Karpas-422 (cell line): Measurements from ENCODE around the gene CACNA2D3. TPM values are rescaled to one million over a fixed set of nuclear protein-coding genes. Genes with fewer than 3 reads are reported as not detected.

Experiments used
- DNase-seq: peaks from one replicate; pipeline ENCODE4 v3.0.0-alpha.2; 2015
- H2AFZ ChIP-seq: fragments of 200-600 bp; sonication (generic); 2 replicates; pipeline ENCODE4 v1.6.1; 2014; ENCODE audit warnings: antibody characterized with exemption, low read length, mixed read lengths
- H3K27ac ChIP-seq: fragments of 200-600 bp; sonication (generic); 2 replicates; pipeline ENCODE4 v1.5.1; 2014; ENCODE audit warnings: mild to moderate bottlenecking, low read length, moderate library complexity
- H3K27me3 ChIP-seq: fragments of 200-600 bp; sonication (generic); 2 replicates; pipeline ENCODE4 v1.6.1; 2014; ENCODE audit warnings: low read length, mixed read lengths
- H3K36me3 ChIP-seq: fragments of 200-600 bp; sonication (generic); 2 replicates; pipeline ENCODE4 v1.6.1; 2014; ENCODE audit warnings: low read length, mixed read lengths; ENCODE audit not compliant: insufficient read depth
- H3K4me1 ChIP-seq: fragments of 200-600 bp; sonication (generic); 2 replicates; pipeline ENCODE4 v1.6.1; 2014; ENCODE audit warnings: mild to moderate bottlenecking, low read length, mixed read lengths
- H3K4me2 ChIP-seq: fragments of 200-600 bp; sonication (generic); 2 replicates; pipeline ENCODE4 v1.6.1; 2014; ENCODE audit warnings: low read length, low read depth, mild to moderate bottlenecking; ENCODE audit not compliant: poor library complexity, severe bottlenecking
- H3K4me3 ChIP-seq: fragments of 200-600 bp; sonication (generic); 2 replicates; pipeline ENCODE4 v1.5.1; 2014; ENCODE audit warnings: mild to moderate bottlenecking, antibody characterized with exemption, low read length, mixed read lengths
- H3K79me2 ChIP-seq: fragments of 200-600 bp; sonication (generic); 2 replicates; pipeline ENCODE4 v1.6.1; 2014; ENCODE audit warnings: mild to moderate bottlenecking, low read length, mixed read lengths
- H3K9ac ChIP-seq: fragments of 200-600 bp; sonication (generic); 2 replicates; pipeline ENCODE4 v1.6.0; 2014; ENCODE audit warnings: low read length
- H3K9me2 ChIP-seq: fragments of 200-600 bp; sonication (generic), shearing (Covaris generic); replicated peaks from 2 replicates; pipeline ENCODE4 v1.6.0; 2014; ENCODE audit warnings: mild to moderate bottlenecking, low read length, moderate library complexity; ENCODE audit not compliant: insufficient read depth
- H3K9me3 ChIP-seq: fragments of 300-700, 200-600 bp; sonication (generic); 2 replicates; pipeline ENCODE4 v1.6.1; 2014; ENCODE audit warnings: low read length, mixed read lengths
- H4K20me1 ChIP-seq: fragments of 200-600 bp; sonication (generic); 2 replicates; pipeline ENCODE4 v1.6.1; 2014; ENCODE audit warnings: mild to moderate bottlenecking, antibody characterized with exemption, low read length, low read depth; ENCODE audit not compliant: insufficient read depth
- total RNA-seq: library from RNA; depleted of rRNA; stranded (reverse); fragments of >200 nt; shearing (Covaris generic); gene quantifications from 2 replicates; pipeline ENCODE4 v1.2.3, GENCODE V29; 2014; ENCODE audit warnings: low replicate concordance

The CACNA2D3 gene
- total RNA-seq, 1 experiment from 2014 or later = not detected

DNA sequence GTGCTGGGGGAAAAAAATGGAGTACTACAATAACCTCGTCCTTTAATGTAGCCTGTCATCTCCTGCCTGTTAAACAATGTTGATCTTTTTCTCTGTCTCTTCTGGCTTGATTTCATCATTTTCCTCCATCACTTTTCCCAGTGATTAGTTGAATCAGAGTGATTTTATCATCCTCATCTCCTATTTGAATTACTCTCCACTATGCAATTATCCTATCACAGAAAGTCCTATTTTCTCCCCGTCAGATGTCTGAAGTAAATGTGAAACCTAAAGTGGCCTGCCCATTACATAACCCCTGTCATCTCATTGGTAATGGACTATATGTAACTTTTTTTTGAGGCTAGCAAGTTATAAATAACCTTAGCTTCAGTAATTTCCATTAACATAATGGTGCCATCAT lies 201.8 kb downstream of the CACNA2D3 start:
- no peaks in the 10 kb centered on the region for H3K9me2 ChIP-seq
- no peak overlapping the region for H3K27ac ChIP-seq
- H3K4me1 ChIP-seq = no peaks in the 10 kb centered on the region
- no peaks in the 10 kb centered on the region for H3K79me2 ChIP-seq
- no peak overlapping the region for H3K4me3 ChIP-seq
- H3K9ac ChIP-seq = no peak overlapping the region
- H3K27me3 ChIP-seq = no peaks in the 10 kb centered on the region
- H2AFZ ChIP-seq = no peak overlapping the region
- H3K9me3 ChIP-seq = no peaks in the 10 kb centered on the region
- H4K20me1 ChIP-seq = no peaks in the 10 kb centered on the region
- DNase-seq = no peak
- H3K4me2 ChIP-seq = no peak overlapping the region
- H3K36me3 ChIP-seq = no peaks in the 10 kb centered on the region

DNA sequence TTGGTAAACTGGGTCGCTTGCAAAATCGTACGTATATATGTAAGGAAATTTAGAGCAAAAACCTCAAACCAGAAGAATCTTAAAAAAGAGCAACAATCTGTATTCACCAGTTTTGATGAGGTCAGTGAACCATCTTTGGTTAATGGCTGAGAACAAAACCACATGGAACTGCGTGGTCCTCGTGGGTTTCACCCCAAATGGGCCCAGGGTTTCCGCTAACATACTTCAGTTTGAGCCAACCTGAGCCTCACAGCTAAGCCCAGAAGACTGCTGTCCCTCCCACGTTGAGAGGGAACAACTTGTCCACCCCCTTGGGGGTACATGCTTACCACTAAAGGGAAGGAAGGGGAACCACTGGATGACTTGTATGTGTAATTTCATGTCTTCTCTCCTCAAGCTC lies 204.6 kb downstream of the CACNA2D3 start:
- H3K4me2 ChIP-seq = no peak overlapping the region
- no peak overlapping the region for H3K4me3 ChIP-seq
- H3K9ac ChIP-seq = no peak overlapping the region
- no peaks in the 10 kb centered on the region for H3K9me3 ChIP-seq
- no peak for DNase-seq
- H2AFZ ChIP-seq = no peak overlapping the region
- H3K4me1 ChIP-seq = no peaks in the 10 kb centered on the region
- H3K36me3 ChIP-seq = no peaks in the 10 kb centered on the region
- no peaks in the 10 kb centered on the region for H3K9me2 ChIP-seq
- no peak overlapping the region for H3K27ac ChIP-seq
- H3K79me2 ChIP-seq = no peaks in the 10 kb centered on the region
- H3K27me3 ChIP-seq = no peaks in the 10 kb centered on the region
- no peaks in the 10 kb centered on the region for H4K20me1 ChIP-seq

DNA sequence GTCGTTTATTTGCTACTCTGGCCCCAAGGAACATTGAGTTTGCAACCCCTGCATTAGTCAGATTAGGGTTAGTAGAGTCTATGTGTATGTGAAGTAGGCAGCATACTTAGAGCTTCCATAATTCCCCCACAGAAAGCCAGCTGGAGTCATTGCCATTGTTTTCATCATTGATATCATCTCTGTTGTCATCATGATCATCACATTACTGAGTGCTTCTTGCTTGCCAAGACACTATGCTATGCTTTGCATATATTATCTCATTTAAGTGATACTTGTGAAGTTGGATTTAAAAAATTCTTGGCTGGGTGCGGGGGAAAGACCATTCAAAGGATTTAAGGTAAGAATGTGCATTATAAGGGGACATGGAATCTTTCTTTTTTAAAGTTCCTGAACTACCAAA lies 209.0 kb downstream of the CACNA2D3 start:
- H3K9me3 ChIP-seq = no peaks in the 10 kb centered on the region
- H3K79me2 ChIP-seq = no peaks in the 10 kb centered on the region
- DNase-seq = no peak
- H3K4me3 ChIP-seq = no peak overlapping the region
- H3K36me3 ChIP-seq = no peaks in the 10 kb centered on the region
- no peaks in the 10 kb centered on the region for H3K27me3 ChIP-seq
- no peaks in the 10 kb centered on the region for H4K20me1 ChIP-seq
- no peak overlapping the region for H3K27ac ChIP-seq
- H3K9me2 ChIP-seq = no peaks in the 10 kb centered on the region
- H3K4me2 ChIP-seq = no peak overlapping the region
- no peaks in the 10 kb centered on the region for H3K4me1 ChIP-seq
- no peak overlapping the region for H2AFZ ChIP-seq
- no peak overlapping the region for H3K9ac ChIP-seq

DNA sequence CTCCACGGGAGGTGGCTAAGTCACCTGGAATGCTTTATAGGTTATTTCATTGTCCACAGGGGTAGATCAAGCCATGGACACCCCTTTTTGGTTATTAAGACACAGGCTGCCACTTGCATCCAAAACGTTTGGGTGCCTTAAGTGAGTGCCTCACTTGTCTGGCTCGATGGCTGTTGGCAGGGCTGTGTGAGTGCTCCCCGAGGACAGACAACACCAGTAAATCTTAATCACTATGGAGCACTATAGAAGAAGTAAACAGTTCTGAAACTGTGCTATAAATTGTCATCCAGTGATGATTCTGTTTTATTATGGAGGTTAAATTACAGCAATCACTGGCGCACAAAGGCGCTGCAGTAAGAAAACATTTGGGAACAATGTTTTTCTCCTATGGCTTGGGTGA lies 215.5 kb downstream of the CACNA2D3 start:
- no peak overlapping the region for H2AFZ ChIP-seq

DNA sequence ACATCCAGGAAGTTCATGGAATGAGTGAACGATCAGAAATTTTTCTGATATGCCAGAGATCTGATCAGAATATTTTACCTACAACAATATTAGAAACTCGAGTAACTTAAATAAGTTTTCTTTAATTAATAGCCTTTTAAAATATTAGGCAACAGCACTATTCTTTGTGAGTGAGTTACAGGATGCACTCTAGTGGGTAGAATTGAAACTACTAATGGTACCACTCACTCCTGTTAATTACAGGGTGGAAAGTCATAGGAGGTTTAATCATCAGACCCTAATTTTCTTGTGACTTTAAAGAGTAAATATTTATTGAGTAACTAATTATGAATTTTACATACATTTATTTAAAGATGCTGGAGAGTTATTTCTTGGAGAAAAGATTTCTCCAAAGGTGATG lies 217.3 kb downstream of the CACNA2D3 start:
- Histone ChIP-seq H3K9me2 (no peaks in the 10 kb centered on the region), H3K9me3 (no peaks in the 10 kb centered on the region), H3K4me1 (peaks cover 6% of the 10 kb centered on the region), H4K20me1 (no peaks in the 10 kb centered on the region), H2AFZ (no peak overlapping the region), H3K36me3 (no peaks in the 10 kb centered on the region), H3K79me2 (no peaks in the 10 kb centered on the region), H3K27me3 (no peaks in the 10 kb centered on the region), H3K27ac (no peak overlapping the region), H3K4me2 (no peak overlapping the region), H3K9ac (no peak overlapping the region), H3K4me3 (no peak overlapping the region)
- no peak for DNase-seq

More for the DNA sequence above, 215.5 kb downstream of the CACNA2D3 start:
- DNase-seq = no peak
- Histone ChIP-seq H3K36me3 (no peaks in the 10 kb centered on the region), H3K4me2 (no peak overlapping the region), H3K79me2 (no peaks in the 10 kb centered on the region), H3K4me3 (no peak overlapping the region), H3K27me3 (no peaks in the 10 kb centered on the region), H3K9me3 (no peaks in the 10 kb centered on the region), H3K9me2 (no peaks in the 10 kb centered on the region), H3K4me1 (peaks cover 2% of the 10 kb centered on the region), H3K27ac (no peak overlapping the region), H4K20me1 (no peaks in the 10 kb centered on the region), H3K9ac (no peak overlapping the region)

DNA sequence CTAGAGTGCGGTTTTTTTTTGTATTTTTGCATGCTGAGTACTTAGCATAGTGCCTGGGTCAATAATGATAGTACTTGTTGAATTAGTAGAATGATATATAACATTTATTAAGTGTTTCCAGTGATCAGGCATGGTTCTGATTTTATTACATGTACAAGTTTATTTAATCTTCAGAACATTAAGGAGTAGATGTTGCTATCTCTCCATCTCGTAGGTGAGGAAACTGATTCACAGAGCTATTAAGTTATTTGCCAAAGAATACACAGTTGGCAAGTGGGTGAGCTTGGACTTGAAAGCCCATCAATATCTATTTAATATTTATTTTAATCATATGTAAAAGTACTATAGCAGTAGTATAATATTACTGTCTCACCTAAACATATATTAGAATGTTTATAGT lies 219.5 kb downstream of the CACNA2D3 start:
- DNase-seq = no peak
- Histone ChIP-seq H3K27ac (no peak overlapping the region), H3K9me3 (no peaks in the 10 kb centered on the region)

DNA sequence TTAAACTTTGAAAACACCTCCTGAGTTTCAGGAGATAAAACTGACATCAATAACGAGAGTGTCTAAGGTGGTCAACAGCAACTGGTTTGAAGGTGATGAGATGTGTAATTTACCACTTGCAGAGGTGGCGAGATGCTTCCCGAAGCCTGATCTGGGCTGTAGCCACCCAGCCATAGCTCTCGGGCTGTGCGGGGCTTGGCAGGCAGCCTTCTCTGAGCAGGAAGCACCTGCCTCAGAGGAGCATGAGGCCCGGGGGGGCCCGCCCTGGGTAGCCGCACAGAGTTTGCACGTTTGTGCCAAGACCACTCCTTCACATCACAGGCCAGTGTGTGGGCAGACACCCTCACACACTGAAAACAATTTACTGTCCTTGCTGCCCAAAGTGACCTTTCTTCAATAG lies 220.3 kb downstream of the CACNA2D3 start:
- DNase-seq = no peak
- H3K36me3 ChIP-seq = no peaks in the 10 kb centered on the region
- no peaks in the 10 kb centered on the region for H3K79me2 ChIP-seq
- no peak overlapping the region for H2AFZ ChIP-seq
- H3K4me1 ChIP-seq = peaks cover 6% of the 10 kb centered on the region
- H3K9me3 ChIP-seq = no peaks in the 10 kb centered on the region
- no peak overlapping the region for H3K27ac ChIP-seq
- H3K27me3 ChIP-seq = no peaks in the 10 kb centered on the region
- H3K4me2 ChIP-seq = no peak overlapping the region
- no peak overlapping the region for H3K9ac ChIP-seq
- no peaks in the 10 kb centered on the region for H4K20me1 ChIP-seq
- no peak overlapping the region for H3K4me3 ChIP-seq
- no peaks in the 10 kb centered on the region for H3K9me2 ChIP-seq

More for the DNA sequence above, 219.5 kb downstream of the CACNA2D3 start:
- peaks cover 6% of the 10 kb centered on the region for H3K4me1 ChIP-seq
- no peaks in the 10 kb centered on the region for H3K27me3 ChIP-seq
- no peak overlapping the region for H3K4me2 ChIP-seq
- no peaks in the 10 kb centered on the region for H3K9me2 ChIP-seq
- H4K20me1 ChIP-seq = no peaks in the 10 kb centered on the region
- H3K79me2 ChIP-seq = no peaks in the 10 kb centered on the region
- no peak overlapping the region for H3K4me3 ChIP-seq
- H2AFZ ChIP-seq = no peak overlapping the region
- no peak overlapping the region for H3K9ac ChIP-seq
- H3K36me3 ChIP-seq = no peaks in the 10 kb centered on the region

DNA sequence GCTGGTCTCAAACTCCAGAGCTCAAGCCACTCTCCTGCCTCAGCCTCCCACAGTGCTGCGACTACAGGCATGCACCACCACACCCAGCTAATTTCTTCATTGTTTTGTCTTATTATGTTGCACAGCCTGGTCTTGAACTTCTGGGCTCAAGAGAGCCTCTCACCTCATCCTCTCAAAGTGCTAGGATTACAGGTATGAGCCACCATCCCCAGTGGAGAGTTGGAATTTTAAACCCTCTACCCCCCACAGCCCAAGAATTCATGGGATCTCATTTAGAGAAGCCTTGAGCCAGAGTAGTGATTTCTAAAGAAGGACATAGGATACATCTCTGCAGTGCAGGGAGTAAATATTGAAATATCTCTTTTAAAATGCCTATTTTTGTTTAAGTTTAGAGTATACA lies 221.1 kb downstream of the CACNA2D3 start:
- H3K27me3 ChIP-seq = no peaks in the 10 kb centered on the region
- no peaks in the 10 kb centered on the region for H4K20me1 ChIP-seq
- no peak overlapping the region for H2AFZ ChIP-seq
- no peak overlapping the region for H3K4me2 ChIP-seq
- no peaks in the 10 kb centered on the region for H3K36me3 ChIP-seq
- no peak for DNase-seq
- H3K79me2 ChIP-seq = no peaks in the 10 kb centered on the region
- H3K4me3 ChIP-seq = no peak overlapping the region
- no peak overlapping the region for H3K27ac ChIP-seq
- peaks cover 6% of the 10 kb centered on the region for H3K4me1 ChIP-seq
- no peaks in the 10 kb centered on the region for H3K9me2 ChIP-seq
- H3K9me3 ChIP-seq = no peaks in the 10 kb centered on the region
- H3K9ac ChIP-seq = no peak overlapping the region
